ENCODE measurements around the gene AKR1C8. TPM values are rescaled to one million over a fixed set of nuclear protein-coding genes. Genes with fewer than 3 reads are reported as not detected.

Gene AKR1C8
- total RNA-seq, 1 donor from 2014 or later: not detected

DNA sequence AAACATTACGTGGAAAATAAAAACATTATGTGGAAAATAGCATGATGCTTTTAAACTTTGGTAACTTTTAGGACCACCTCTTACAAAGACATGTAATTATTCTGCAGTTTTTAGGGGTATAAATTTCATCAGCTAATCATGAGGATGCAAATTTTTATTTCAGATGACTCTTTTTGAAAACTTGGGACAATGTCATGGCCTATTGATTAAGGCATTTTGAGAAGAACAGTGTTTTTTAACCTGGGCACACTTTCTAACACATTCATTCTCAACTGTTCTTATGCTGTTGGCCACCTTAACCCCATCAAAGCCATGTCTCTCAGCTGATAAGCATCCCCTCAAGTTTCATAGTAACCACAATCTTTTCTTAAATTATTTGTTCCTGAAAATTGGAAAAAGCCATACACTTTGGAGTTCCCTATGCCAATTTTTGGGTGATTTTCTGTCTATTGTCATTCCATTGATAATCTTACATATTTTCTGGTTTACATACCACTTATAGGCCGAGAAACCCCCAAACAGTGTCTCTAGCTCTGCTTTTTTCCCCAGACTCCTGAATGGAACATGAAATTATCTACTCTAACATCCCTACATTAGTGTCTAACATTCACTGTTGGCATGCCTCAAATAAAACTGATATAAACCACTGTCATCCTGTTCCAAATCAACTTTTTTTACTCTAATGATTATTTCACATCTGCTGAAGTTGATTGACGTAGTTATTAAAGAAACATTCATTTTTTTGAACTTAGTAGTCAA lies 76.1 kb downstream of the AKR1C8 start:
- DNase-seq (ENCODE audit: low spot score): no peak

DNA sequence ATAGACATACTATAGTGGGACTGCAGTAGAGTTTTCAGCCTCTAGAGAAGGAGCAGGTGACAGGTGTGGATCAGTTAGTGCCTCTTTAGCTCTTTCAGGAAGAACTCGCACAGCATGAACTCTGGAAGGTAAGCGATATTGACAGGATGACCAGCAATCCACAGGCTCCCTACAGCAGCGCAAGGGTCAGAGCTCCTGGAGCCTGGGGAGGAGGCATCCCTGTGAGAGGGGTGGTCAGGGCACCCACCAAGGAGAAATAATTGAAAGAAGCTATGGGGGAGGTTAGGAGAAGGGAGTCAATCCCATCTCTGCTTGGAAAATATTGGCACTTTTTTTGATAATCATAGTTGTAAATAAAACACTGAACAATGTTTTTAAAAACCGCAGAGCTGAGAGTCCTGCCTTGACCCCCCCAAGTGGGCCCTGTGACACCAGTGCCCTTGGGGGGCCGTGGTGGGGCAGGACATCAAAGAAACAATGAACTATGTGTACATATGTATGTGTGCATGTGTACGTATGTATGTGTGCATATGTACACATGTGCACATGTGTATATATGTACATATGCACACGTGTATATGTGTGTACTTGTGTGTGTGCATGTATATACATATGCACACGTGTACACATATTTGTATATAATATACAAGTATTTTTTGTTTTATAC lies 77.0 kb downstream of the AKR1C8 start:
- no peak for DNase-seq (ENCODE audit: low spot score)

DNA sequence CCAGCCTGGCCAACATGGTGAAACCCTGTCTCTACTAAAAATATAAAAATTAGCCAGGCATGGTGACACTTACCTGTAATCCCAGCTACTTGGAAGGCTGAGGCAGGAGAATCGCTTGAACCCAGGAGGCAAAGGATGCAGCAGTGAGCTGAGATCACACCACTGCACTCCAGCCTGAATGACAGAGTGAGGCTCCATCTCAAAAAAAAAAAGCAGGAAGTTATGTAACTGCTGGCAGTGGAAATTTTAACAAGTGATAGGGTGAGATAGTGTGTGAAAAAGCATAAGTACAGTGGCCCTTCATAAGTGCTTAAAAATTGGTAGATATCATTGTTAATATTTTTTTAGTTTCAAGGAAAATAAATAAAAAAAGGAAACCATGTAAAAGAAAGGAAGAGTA lies 78.4 kb downstream of the AKR1C8 start:
- DNase-seq (ENCODE audit: low spot score): no peak

DNA sequence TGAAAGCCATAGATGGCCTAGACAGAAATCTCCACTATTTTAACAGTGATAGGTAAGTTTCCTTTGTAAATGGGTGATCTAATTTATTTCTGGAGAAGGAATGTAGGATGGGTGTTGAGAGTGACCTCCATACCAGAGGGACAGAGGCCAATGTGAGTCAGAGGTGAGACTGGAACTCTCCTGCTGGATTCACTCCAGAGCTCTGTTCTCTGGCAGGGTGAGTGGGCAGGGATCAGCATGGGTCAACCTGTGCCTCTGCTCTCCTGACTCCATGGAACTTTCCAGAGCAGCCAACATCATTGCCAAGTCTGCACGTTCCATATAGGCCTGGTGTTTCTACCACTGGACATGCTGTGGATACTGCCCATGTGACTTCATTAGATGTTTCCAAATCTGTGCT lies 79.3 kb downstream of the AKR1C8 start:
- DNase-seq (ENCODE audit: low spot score): no peak

Other genes with a start within 250 kb of the AKR1C8 start
- 48.7 TPM for gene AKR1C1, start 221.7 kb downstream of the AKR1C8 start, total RNA-seq
- 85.5 TPM for gene AKR1C2, start 181.3 kb downstream of the AKR1C8 start, total RNA-seq
- 553 TPM for gene AKR1C3, start 90.7 kb downstream of the AKR1C8 start, total RNA-seq
- 9.1 TPM for gene AKR1C4, start 11.7 kb upstream of the AKR1C8 start, total RNA-seq
- 0.58 TPM for gene UCN3, start 179.8 kb upstream of the AKR1C8 start, total RNA-seq
- gene TUBAL3, start 219.7 kb upstream of the AKR1C8 start, total RNA-seq: 0.49 TPM
- gene NET1, start 227.4 kb upstream of the AKR1C8 start, total RNA-seq: 85.8 TPM

Measured in mucosa of gallbladder (tissue), 1 donor.